ENCODE measurements around the gene PTPRG. TPM values are rescaled to one million over a fixed set of nuclear protein-coding genes. Genes with fewer than 3 reads are reported as not detected.

PTPRG gene
- polyA plus RNA-seq, 1 donor (not counting 4 experiments of a cell fraction or from before 2014, with no cell fraction given): 12.1 TPM

DNA sequence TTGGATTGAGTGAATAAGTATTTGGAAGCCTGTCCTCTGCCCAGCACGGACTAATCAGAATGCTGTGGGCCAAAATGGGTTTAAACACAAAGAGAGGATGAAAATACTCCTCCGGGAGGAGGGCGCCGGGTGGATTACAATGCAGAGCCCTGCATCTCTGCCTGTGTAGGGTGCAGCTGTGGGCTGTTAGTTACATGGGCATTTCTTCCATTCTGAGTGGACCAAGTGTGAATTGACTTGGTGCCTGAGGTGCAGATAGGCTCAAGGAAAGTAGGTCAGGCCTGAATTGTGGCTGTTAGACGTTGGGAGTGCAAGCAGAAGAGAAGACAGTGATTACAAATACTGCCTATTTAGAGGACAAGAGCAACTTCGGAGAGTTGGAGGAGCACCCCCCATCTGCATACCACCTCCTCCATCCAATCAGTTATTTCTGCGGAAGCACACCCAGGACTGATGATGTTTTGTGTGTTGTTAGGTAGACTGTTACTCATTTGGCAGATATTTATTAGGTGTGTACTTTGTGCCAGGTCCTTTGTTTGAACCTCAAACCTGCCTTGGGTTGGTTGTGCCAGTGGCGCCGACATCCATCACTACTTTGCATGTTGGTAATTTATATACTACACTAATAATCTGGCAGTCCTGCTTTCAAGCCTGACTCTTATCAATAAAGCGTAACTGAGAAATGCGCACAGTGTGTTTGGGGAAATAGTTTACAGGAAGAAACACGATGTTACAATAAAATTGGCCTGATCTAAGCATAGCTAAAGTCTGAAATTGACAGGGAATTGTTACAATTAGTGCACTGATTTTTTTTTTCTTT lies 33.0 kb downstream of the PTPRG start:
- peaks cover 45% of the 10 kb centered on the region for H3K79me2 ChIP-seq (ENCODE audit: control insufficient read depth, insufficient read depth, low read length)
- TF ChIP-seq EZH2 (IDR thresholded peaks at IDR 0.05; ENCODE audit: low read length): no peak
- TF ChIP-seq, protein P1, sequence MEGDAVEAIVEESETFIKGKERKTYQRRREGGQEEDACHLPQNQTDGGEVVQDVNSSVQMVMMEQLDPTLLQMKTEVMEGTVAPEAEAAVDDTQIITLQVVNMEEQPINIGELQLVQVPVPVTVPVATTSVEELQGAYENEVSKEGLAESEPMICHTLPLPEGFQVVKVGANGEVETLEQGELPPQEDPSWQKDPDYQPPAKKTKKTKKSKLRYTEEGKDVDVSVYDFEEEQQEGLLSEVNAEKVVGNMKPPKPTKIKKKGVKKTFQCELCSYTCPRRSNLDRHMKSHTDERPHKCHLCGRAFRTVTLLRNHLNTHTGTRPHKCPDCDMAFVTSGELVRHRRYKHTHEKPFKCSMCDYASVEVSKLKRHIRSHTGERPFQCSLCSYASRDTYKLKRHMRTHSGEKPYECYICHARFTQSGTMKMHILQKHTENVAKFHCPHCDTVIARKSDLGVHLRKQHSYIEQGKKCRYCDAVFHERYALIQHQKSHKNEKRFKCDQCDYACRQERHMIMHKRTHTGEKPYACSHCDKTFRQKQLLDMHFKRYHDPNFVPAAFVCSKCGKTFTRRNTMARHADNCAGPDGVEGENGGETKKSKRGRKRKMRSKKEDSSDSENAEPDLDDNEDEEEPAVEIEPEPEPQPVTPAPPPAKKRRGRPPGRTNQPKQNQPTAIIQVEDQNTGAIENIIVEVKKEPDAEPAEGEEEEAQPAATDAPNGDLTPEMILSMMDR (optimal IDR thresholded peaks at IDR 0.05 in 1 of 3, IDR thresholded peaks at IDR 0.05 in 1 of 3, conservative IDR thresholded peaks at IDR 0.05 in 1 of 3; ENCODE audit: extremely low read depth in 1 of 3, insufficient read depth in 2 of 3, low read length in 3 of 3): no peak
- no peak overlapping the region for H3K9ac ChIP-seq (ENCODE audit: control insufficient read depth, extremely low read depth, insufficient read depth, low read length)
- H3K36me3 ChIP-seq (ENCODE audit: control insufficient read depth in 2 of 2, extremely low read depth in 1 of 2, insufficient read depth in 2 of 2, low read length in 2 of 2): no peaks in the 10 kb centered on the region
- H3K9me1 ChIP-seq (ENCODE audit: control insufficient read depth, extremely low read depth, insufficient read depth, low read length): no peaks in the 10 kb centered on the region
- H3K4me2 ChIP-seq (ENCODE audit: control insufficient read depth, extremely low read depth, insufficient read depth, low read depth, low read length): peak overlapping the region; percentile 29
- H3K27me3 ChIP-seq (ENCODE audit: control insufficient read depth, extremely low read depth, insufficient read depth, low read length): no peaks in the 10 kb centered on the region
- no peaks in the 10 kb centered on the region for H4K20me1 ChIP-seq (ENCODE audit: control insufficient read depth, extremely low read depth, insufficient read depth, low read length)
- no peaks in the 10 kb centered on the region for H3K9me3 ChIP-seq (ENCODE audit: control insufficient read depth, low read depth, low read length)
- DNase-seq (ENCODE audit: low read depth, low spot score) (no peak), FAIRE-seq (peak; percentile 62)
- H3K4me1 ChIP-seq (ENCODE audit: control insufficient read depth, extremely low read depth, insufficient read depth, low read length): peaks cover 6% of the 10 kb centered on the region
- H3K27ac ChIP-seq (ENCODE audit: control insufficient read depth, insufficient read depth, low read length): no peak overlapping the region
- H3K4me3 ChIP-seq (ENCODE audit: control insufficient read depth in 2 of 3, extremely low read depth in 1 of 3, insufficient read depth in 2 of 3, low read depth in 1 of 3, low read length in 3 of 3): no peak overlapping the region
- dilution Hi-C loops (cut with MboI; ENCODE audit: extremely low pct_ligation_motif_present, low sequenced_read_pairs): no loop called here
- H2AFZ ChIP-seq (ENCODE audit: control insufficient read depth, low read length): no peak overlapping the region

DNA sequence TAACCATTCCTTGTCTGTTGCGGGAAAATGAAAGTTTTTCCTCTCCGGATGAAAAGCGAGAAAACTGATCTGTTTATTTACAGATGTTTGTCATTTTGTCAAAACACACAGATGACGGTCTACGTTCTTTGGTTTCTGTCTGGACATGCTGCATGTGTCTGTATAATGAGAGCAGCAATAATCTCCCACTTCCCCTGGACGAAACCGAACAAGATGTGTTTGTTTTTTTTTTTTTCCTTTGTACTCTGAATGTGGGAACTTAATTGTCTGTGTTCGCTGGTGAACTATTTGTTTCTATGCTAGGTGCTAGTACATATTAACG lies 33.6 kb downstream of the PTPRG start:
- peaks cover 6% of the 10 kb centered on the region for H3K4me1 ChIP-seq (ENCODE audit: control insufficient read depth, extremely low read depth, insufficient read depth, low read length)
- H3K9me3 ChIP-seq (ENCODE audit: control insufficient read depth, low read depth, low read length): no peaks in the 10 kb centered on the region
- H3K27me3 ChIP-seq (ENCODE audit: control insufficient read depth, extremely low read depth, insufficient read depth, low read length): no peaks in the 10 kb centered on the region
- no peak overlapping the region for H3K27ac ChIP-seq (ENCODE audit: control insufficient read depth, insufficient read depth, low read length)
- no peak overlapping the region for H3K4me3 ChIP-seq (ENCODE audit: control insufficient read depth in 2 of 3, extremely low read depth in 1 of 3, insufficient read depth in 2 of 3, low read depth in 1 of 3, low read length in 3 of 3)
- peak overlapping the region; percentile 29 for H3K4me2 ChIP-seq (ENCODE audit: control insufficient read depth, extremely low read depth, insufficient read depth, low read depth, low read length)
- H4K20me1 ChIP-seq (ENCODE audit: control insufficient read depth, extremely low read depth, insufficient read depth, low read length): no peaks in the 10 kb centered on the region
- no peaks in the 10 kb centered on the region for H3K36me3 ChIP-seq (ENCODE audit: control insufficient read depth in 2 of 2, extremely low read depth in 1 of 2, insufficient read depth in 2 of 2, low read length in 2 of 2)
- no peak overlapping the region for H3K9ac ChIP-seq (ENCODE audit: control insufficient read depth, extremely low read depth, insufficient read depth, low read length)
- no peak overlapping the region for H2AFZ ChIP-seq (ENCODE audit: control insufficient read depth, low read length)
- FAIRE-seq (peak; percentile 36), DNase-seq (ENCODE audit: low read depth, low spot score) (no peak)
- peaks cover 45% of the 10 kb centered on the region for H3K79me2 ChIP-seq (ENCODE audit: control insufficient read depth, insufficient read depth, low read length)
- no peak for TF ChIP-seq EZH2 (IDR thresholded peaks at IDR 0.05; ENCODE audit: low read length)
- TF ChIP-seq, protein P1 (optimal IDR thresholded peaks at IDR 0.05 in 1 of 3, IDR thresholded peaks at IDR 0.05 in 1 of 3, conservative IDR thresholded peaks at IDR 0.05 in 1 of 3; ENCODE audit: extremely low read depth in 1 of 3, insufficient read depth in 2 of 3, low read length in 3 of 3): no peak
- dilution Hi-C loops (cut with MboI; ENCODE audit: extremely low pct_ligation_motif_present, low sequenced_read_pairs): no loop called here
- H3K9me1 ChIP-seq (ENCODE audit: control insufficient read depth, extremely low read depth, insufficient read depth, low read length): no peaks in the 10 kb centered on the region

Data from keratinocyte (primary cell).